ENCODE data around the gene SNX20.
A peak's percentile ranks its signal among the peaks of the same experiment; 100 is the strongest.

GRCh38 chr16:50668368-50669008, 12.6 kb downstream of the SNX20 start:
- TF ChIP-seq CTCF (IDR thresholded peaks at IDR 0.05) = peak in 2 of 4 experiments; percentile 17 to 28
- TF ChIP-seq POLR2AphosphoS5 (IDR thresholded peaks at IDR 0.05) = no peak

Measured in prostate gland (tissue), 2 donors.